Lung (tissue), 12 donors: ENCODE data around the gene CDCP2. TPM values are rescaled to one million over a fixed set of nuclear protein-coding genes. Genes with fewer than 3 reads are reported as not detected.

ENCODE experiments used
- ATAC-seq: fragments of 200-7000 bp; cut with Tn5 transposase; one replicate; pipeline ENCODE4 v1.9.1; 2020; ENCODE audit warnings: moderate number of reproducible peaks; ENCODE audit not compliant: insufficient read depth, low FRiP score
- DNase-seq, 3 donors: peaks; one replicate each; pipeline ENCODE4 v3.0.0-alpha.2; 2013 to 2017
- H3K27ac ChIP-seq, 2 donors: one replicate each; pipeline ENCODE4 v1.5.1; 2013; ENCODE audit warnings: mild to moderate bottlenecking in 2 of 2, moderate library complexity in 2 of 2, control low read depth in 1 of 2, inconsistent platforms in 1 of 2, low read depth in 1 of 2, low read length in 1 of 2
- H3K27me3 ChIP-seq, 3 donors: one replicate each; pipeline ENCODE4 v1.5.1; 2013; ENCODE audit warnings: low read length in 2 of 3; ENCODE audit not compliant: control insufficient read depth in 3 of 3, insufficient read depth in 3 of 3
- H3K36me3 ChIP-seq, 4 donors: one replicate each; pipeline ENCODE4 v1.5.1; 2013; ENCODE audit warnings: low read length in 4 of 4, mild to moderate bottlenecking in 1 of 4, moderate library complexity in 1 of 4; ENCODE audit not compliant: control insufficient read depth in 4 of 4, insufficient read depth in 4 of 4
- H3K4me1 ChIP-seq, 5 donors: one replicate each; pipeline ENCODE4 v1.5.1; 2013; ENCODE audit warnings: low read length in 5 of 5, mild to moderate bottlenecking in 2 of 5, moderate library complexity in 1 of 5; ENCODE audit not compliant: control insufficient read depth in 5 of 5, insufficient read depth in 5 of 5
- H3K4me3 ChIP-seq: one replicate; pipeline ENCODE4 v1.5.1; 2013; ENCODE audit warnings: mild to moderate bottlenecking, control low read depth, moderate library complexity
- H3K9ac ChIP-seq, 2 donors: one replicate each; pipeline ENCODE4 v1.5.1; 2013; ENCODE audit warnings: low read length in 2 of 2, control low read depth in 1 of 2; ENCODE audit not compliant: insufficient read depth in 1 of 2
- H3K9me3 ChIP-seq, 4 donors: one replicate each; pipeline ENCODE4 v1.5.1; 2013; ENCODE audit warnings: low read length in 3 of 4, mild to moderate bottlenecking in 1 of 4, moderate library complexity in 1 of 4; ENCODE audit not compliant: control insufficient read depth in 4 of 4, insufficient read depth in 3 of 4
- WGBS, 2 donors: extraction: QIAGEN DNeasy Blood & Tissue Kit; methylation state at CpG; one replicate each; pipeline ENCODE4 v1.1.7; 2013; 5-methylcytosine and 5-hydroxymethylcytosine counted together
- polyA plus RNA-seq, 2 donors: library from polyadenylated mRNA; stranded (reverse); fragments of 200-250 nt; gene quantifications; one replicate each; pipeline ENCODE4 v1.2.1, GENCODE V29; 2013
- total RNA-seq, 2 donors: library from RNA; depleted of rRNA in 1 of 2; stranded (reverse); fragments of >200 nt in 1 of 2; gene quantifications; one replicate each; pipeline ENCODE4 v1.2.1, GENCODE V29; 2014 to 2021
- TF ChIP-seq, protein P1 (sequence below): IDR thresholded peaks from 2 replicates; pipeline ENCODE4 v1.5.1; 2012; ENCODE audit warnings: mild to moderate bottlenecking; ENCODE audit errors: control extremely low read depth, extremely low read depth
- donor health status: control.
- donor health status: control.
- donor health status: Bipolar disorder and iron deficiency.
- donor health status: healthy.
- donor health status: DM: yes; HTN: yes; CAD: no.

The CDCP2 gene
- total and polyA plus RNA-seq, 4 donors: 0.02 to 0.28 (median 0.14) TPM; not detected in 1

DNA sequence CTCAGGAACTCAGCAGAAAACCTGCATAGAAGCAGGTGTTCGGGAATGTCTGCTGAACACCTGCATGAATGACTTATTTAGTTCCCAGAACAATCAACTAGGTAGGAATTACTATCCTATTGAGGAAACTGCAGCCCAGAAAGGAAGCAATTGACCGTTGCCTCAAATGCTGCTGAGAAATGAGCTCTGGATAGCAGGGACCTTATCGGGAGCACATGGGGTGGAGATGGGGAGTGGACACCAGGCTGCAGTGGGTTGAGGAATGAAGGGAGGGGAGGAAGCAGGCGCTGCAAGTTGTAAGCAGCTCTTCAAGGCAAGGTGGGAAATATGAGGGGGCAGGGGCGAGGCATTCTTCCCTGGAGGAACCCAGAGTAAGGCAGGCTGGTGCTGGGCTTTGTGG lies 10.8 kb upstream of the CDCP2 start:
- no peaks in the 10 kb centered on the region for H3K27me3 ChIP-seq
- H3K9ac ChIP-seq: no peak overlapping the region
- no peak overlapping the region for H3K4me3 ChIP-seq
- ATAC-seq: no peak
- TF ChIP-seq, protein P1, sequence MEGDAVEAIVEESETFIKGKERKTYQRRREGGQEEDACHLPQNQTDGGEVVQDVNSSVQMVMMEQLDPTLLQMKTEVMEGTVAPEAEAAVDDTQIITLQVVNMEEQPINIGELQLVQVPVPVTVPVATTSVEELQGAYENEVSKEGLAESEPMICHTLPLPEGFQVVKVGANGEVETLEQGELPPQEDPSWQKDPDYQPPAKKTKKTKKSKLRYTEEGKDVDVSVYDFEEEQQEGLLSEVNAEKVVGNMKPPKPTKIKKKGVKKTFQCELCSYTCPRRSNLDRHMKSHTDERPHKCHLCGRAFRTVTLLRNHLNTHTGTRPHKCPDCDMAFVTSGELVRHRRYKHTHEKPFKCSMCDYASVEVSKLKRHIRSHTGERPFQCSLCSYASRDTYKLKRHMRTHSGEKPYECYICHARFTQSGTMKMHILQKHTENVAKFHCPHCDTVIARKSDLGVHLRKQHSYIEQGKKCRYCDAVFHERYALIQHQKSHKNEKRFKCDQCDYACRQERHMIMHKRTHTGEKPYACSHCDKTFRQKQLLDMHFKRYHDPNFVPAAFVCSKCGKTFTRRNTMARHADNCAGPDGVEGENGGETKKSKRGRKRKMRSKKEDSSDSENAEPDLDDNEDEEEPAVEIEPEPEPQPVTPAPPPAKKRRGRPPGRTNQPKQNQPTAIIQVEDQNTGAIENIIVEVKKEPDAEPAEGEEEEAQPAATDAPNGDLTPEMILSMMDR: no peak
- DNase-seq: no peak
- no peaks in the 10 kb centered on the region for H3K9me3 ChIP-seq
- WGBS, 2 donors: 84 to 93% methylated on average over 5 of the region's 5 CpGs
- H3K36me3 ChIP-seq: no peaks in the 10 kb centered on the region
- H3K27ac ChIP-seq: no peak overlapping the region
- H3K4me1 ChIP-seq: peaks cover 0 to 1% (median 0%) of the 10 kb centered on the region in 5 donors

DNA sequence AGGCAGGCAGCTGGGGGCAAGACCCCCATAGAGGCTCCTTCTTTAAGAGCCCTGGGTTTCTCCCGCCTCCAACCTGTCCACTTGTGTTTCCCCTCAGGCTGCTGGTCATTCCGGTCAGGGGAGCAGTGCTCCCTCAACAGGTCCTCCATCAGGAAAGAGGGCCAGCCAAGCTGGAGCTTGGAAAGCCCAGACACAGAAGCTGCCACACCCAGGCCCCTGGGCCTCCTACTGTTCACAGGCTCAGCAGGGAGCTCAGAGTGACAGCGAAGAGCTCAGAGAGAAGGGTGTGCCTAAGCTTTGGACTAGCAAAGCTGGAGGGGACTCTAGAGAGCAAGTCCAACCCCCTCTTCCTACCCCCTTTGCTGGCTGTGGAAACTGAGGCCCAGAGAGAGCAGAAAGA lies 10.3 kb upstream of the CDCP2 start:
- H3K9ac ChIP-seq: no peak overlapping the region
- H3K27ac ChIP-seq: no peak overlapping the region
- no peaks in the 10 kb centered on the region for H3K27me3 ChIP-seq
- whole genome bisulfite sequencing, 2 donors: 86 to 94% methylated on average over 3 of the region's 3 CpGs
- no peaks in the 10 kb centered on the region for H3K9me3 ChIP-seq
- no peaks in the 10 kb centered on the region for H3K36me3 ChIP-seq
- no peak overlapping the region for H3K4me3 ChIP-seq
- DNase-seq: no peak
- TF ChIP-seq, protein P1: no peak
- no peak for ATAC-seq
- H3K4me1 ChIP-seq: peaks cover 0 to 1% (median 0%) of the 10 kb centered on the region in 5 donors

DNA sequence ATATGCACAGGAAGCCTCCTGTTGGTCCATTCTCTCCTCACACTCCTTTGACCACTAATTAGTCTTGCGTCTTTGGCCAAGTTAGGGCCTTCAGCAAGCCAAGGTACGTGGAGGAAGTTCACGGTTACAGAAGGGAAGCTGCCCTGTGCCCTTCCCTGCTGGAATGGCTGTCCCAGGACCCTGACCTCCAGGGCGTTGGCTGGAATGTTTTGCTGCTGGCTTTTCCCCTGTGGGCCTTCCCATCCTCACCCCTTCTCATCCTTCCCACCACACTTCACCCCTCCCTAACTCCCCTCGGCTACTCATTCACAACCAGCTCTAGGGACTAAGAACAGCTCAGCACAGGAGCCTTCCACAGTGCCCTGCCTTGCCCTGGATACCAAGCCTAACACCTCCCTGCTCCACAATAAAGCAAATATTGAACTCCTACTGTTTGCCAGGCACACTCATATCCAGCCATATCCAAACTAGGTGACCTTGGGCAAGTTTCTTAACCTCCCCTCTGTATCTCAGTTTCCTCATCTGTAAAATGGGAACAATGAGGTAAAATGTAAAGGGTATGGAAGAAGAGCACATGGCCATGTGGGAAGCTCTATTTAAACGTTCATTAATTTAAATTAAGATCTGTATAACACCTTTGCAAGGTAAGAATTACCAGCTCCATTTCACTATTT lies 8.8 kb upstream of the CDCP2 start:
- Histone ChIP-seq H3K9me3 (no peaks in the 10 kb centered on the region), H3K27ac (no peak overlapping the region), H3K27me3 (no peaks in the 10 kb centered on the region), H3K4me1 (peaks cover 0 to 1% (median 0%) of the 10 kb centered on the region in 5 donors), H3K4me3 (no peak overlapping the region), H3K9ac (no peak overlapping the region), H3K36me3 (no peaks in the 10 kb centered on the region)
- ATAC-seq (no peak), DNase-seq (peak in 1 of 3 donors; percentile 10)
- WGBS, 2 donors: 81 to 86% methylated on average over 6 of the region's 6 CpGs
- TF ChIP-seq, protein P1: no peak

DNA sequence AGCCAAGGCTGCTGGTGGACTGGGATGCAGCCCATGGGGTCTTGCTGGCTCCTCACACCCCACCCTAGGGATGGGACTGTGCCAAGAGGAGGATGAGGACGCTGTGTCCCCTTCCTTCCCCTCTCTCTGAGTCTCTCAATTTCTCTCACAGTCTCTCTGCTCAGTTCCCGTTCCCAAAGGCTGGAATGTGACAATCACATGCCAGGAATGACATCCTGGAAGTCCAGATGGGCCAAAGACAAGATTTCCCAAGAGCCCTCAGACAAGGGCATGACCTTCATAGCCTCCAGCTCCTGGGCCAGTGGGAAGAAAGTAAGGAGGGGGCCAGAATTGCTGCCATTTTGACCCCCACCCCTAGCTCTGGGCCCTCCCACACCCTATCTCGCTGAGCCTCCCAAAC lies 7.6 kb upstream of the CDCP2 start:
- Histone ChIP-seq H3K9me3 (no peaks in the 10 kb centered on the region), H3K9ac (no peak overlapping the region), H3K4me3 (no peak overlapping the region), H3K27me3 (no peaks in the 10 kb centered on the region), H3K36me3 (no peaks in the 10 kb centered on the region), H3K4me1 (peaks cover 0 to 1% (median 0%) of the 10 kb centered on the region in 5 donors), H3K27ac (no peak overlapping the region)
- peak in 1 of 3 donors; percentile 16 for DNase-seq
- ATAC-seq: no peak
- 56 to 77% methylated on average over 3 of the region's 3 CpGs for WGBS, 2 donors
- TF ChIP-seq, protein P1: no peak
